GM12878 (cell line): ENCODE data around the gene HEG1. TPM values are rescaled to one million over a fixed set of nuclear protein-coding genes. Genes with fewer than 3 reads are reported as not detected.

Source experiments
- CHD2 ChIP-seq: IDR thresholded peaks from 2 replicates; pipeline ENCODE4 v1.6.1; 2011; ENCODE audit warnings: low read depth, low read length, improper control_type of control experiment, borderline replicate concordance
- E2F4 ChIP-seq: IDR thresholded peaks from 2 replicates; pipeline ENCODE4 v1.6.1; 2012; ENCODE audit warnings: low read depth, low read length, improper control_type of control experiment
- EZH2 ChIP-seq: IDR thresholded peaks from 2 replicates; pipeline ENCODE4 v1.6.1; 2012; ENCODE audit warnings: low read depth, mild to moderate bottlenecking, control low read depth, inconsistent platforms, low read length, borderline replicate concordance; ENCODE audit not compliant: control insufficient read depth
- IRF3 ChIP-seq: fragments of 450-650 bp; IDR thresholded peaks from 2 replicates; pipeline ENCODE4 v1.6.1; 2014; ENCODE audit warnings: mild to moderate bottlenecking
- SREBF2 ChIP-seq: IDR thresholded peaks from 2 replicates; pipeline ENCODE4 v1.6.1; 2012; ENCODE audit warnings: mild to moderate bottlenecking, low read length
- STAT3 ChIP-seq: IDR thresholded peaks from 2 replicates; pipeline ENCODE4 v1.6.1; 2011; ENCODE audit warnings: low read depth, low read length, improper control_type of control experiment
- YBX1 ChIP-seq: fragments of 450-650 bp; IDR thresholded peaks from 2 replicates; pipeline ENCODE4 v1.6.1; 2016; ENCODE audit warnings: antibody characterized with exemption
- ZBTB11 ChIP-seq: fragments of 450-650 bp; formaldehyde crosslinking; IDR thresholded peaks from 2 replicates; pipeline ENCODE4 v1.5.0; 2022; ENCODE audit warnings: mild to moderate bottlenecking, missing genetic modification characterization
- polyA plus RNA-seq, 11 experiments: library from polyadenylated mRNA; depleted of rRNA in 4 of 11; unstranded in 6 of 11; stranded (reverse) in 5 of 11; fragments of >200 nt; fragmentation: Nextera tagmentation in 4 of 11; fragmentation: Illumina TruSeq in 1 of 11; extraction: Ambion mirVana in 4 of 11; extraction: Trizol in 1 of 11; gene quantifications; 1 replicate in 1 of 11; 2 replicates in 10 of 11; pipeline versions ENCODE4 v1.2.1 to v1.2.3, GENCODE V29; 2011 to 2016; ENCODE audit warnings: inconsistent platforms in 2 of 11, missing spikeins in 2 of 11, low read depth in 1 of 11
- total RNA-seq, 4 experiments: library from RNA; depleted of rRNA in 3 of 4; stranded (reverse); fragments of >200 nt in 3 of 4; fragmentation: Illumina TruSeq in 1 of 4; extraction: Trizol in 1 of 4; gene quantifications; 2 replicates each; pipeline versions ENCODE4 v1.2.1 to v1.2.3, GENCODE V29; 2013 to 2021

The HEG1 gene
- total and polyA plus RNA-seq, 10 of the 15 experiments (the other 5 are each of a cell fraction or from before 2014, with no cell fraction given) = 2.2 to 32.1 (median 7.6) TPM

GRCh38 chr3:125080077-125080476 is 24.3 kb upstream of the HEG1 start (continued):
- no peak for TF ChIP-seq ZBTB11 (CRISPR knock-in tag)
- no peak for TF ChIP-seq E2F4
- TF ChIP-seq STAT3 = no peak
- TF ChIP-seq IRF3 = no peak
- TF ChIP-seq CHD2 = no peak
- no peak for TF ChIP-seq EZH2
- TF ChIP-seq YBX1 = no peak
- no peak for TF ChIP-seq SREBF2
